GM21723 (cell line): Measurements from ENCODE around the gene PDLIM3.
"Not testable (repeated sequence)": the region's sequence is repeated elsewhere in the genome, so short reads cannot be mapped to it uniquely, and the experiment has no call there.

Source experiments
- ATAC-seq: cut with Tn5 transposase; IDR thresholded peaks from one replicate; pipeline ENCODE4 v1.9.1; 2021; ENCODE audit warnings: mild to moderate bottlenecking, moderate library complexity; ENCODE audit not compliant: unreplicated experiment

Gene PDLIM3, protein sequence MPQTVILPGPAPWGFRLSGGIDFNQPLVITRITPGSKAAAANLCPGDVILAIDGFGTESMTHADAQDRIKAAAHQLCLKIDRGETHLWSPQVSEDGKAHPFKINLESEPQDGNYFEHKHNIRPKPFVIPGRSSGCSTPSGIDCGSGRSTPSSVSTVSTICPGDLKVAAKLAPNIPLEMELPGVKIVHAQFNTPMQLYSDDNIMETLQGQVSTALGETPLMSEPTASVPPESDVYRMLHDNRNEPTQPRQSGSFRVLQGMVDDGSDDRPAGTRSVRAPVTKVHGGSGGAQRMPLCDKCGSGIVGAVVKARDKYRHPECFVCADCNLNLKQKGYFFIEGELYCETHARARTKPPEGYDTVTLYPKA

DNA sequence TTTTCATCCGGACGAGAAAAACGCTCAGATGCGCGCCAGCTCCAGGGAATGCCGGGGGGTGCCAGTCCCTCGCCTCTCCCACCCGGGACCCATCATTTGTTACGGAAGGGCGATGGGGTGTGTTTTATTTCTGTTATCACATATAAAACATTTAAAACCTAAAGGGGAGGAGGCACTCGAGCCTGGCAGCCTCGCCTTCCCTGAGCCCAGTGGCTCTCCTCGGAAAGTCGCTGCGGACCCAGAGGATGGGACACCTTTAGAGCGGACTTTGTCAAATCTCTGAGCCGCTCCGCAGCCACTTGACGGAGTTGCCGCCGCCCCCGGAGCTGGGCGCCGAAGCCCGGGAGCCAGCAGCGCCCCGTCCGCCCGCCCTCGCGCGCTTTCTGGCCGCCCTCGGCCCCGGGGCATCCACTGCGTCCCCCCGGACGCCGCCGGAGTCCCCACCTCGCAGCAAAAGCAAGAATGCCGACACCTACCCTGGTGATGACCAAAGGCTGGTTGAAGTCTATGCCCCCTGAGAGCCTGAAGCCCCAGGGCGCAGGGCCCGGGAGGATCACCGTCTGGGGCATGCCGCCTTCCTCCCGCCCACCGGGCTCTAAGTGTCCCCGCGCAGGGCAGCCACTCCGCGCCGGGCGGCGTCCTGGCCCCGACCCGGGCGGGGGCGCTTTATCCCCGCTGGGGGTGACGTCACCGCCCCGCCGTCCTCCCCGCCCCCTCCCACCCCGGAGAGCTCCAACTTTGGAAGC lies at the start of gene PDLIM3:
Gene PDLIM3 (minus strand): TSS at position 642 of the 746 bp plus-strand sequence. CDS start 73 bp downstream, at position 569.
- no peak for ATAC-seq

DNA sequence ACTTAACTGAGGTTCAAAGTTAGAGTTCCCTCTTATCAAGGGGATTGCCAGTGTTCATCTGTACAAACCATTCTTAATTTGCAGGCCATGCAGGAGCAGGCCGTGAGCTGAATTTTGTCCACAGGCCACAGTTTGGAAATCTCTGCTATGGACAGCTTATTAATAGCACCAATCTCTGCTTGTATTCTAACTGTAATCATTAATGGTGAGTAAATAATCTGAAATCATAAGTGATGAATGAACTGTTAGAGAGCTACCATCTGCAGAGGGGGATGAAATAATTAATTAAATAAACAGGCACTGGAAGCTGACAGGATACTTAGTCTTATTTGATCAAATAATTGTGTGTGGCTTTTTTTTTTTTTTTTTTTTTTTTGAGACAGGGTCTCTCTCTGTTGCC lies 48.5 kb upstream of the PDLIM3 start:
- ATAC-seq = no peak

DNA sequence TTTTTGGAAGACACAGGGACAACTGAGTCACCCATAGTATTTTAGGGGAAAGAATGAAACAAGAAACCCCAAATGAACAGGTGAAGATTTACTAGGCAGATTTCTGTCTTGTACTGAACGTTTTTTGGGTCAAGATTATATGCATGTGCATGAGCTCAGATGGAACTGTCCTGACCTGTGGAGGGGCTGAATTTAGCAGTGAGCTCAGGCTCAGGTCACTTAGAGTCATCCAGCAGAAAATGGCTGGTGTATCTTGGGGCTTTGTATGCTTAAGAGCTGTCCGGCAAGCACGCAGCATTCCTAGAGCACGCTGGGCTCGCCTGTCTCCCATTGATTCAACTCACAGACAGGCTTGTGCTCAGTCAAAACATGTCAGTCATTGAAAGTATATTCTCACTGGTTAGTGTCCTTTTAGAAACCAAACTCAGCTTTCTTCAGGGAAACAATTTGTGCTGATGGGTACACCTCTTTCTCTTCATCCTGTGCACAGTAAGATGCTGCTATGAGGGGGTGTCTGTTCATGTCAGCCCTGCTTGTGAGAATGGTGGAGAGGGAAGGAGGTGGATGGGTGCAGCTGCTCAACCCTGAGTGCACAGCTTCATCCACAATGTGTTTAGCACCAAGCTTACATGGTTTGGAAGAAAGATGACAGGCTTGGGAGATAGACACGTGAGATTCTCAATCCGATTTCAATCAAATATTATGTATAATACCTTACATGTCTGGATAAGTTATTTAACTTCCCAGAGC lies 47.5 kb upstream of the PDLIM3 start:
- no peak for ATAC-seq

DNA sequence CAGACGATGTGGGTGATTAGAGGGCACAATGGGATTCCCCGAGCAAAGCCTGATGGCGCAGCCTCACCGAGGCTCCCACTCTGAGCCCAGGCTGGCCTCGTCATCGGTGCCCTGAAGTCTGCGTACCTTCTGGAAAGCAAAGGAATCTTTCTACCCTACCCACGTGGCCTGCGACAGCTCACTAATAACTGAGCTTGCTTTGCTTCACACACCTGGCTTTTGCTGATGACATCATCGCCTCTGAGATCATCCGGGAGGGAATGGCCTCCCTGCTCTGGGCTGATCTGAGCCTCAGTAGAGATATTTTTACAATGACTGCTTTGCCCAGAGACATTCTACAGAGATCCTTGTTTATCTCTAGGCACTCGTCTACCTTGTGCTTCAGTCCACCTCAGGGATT lies 45.4 kb upstream of the PDLIM3 start:
- no peak for ATAC-seq

DNA sequence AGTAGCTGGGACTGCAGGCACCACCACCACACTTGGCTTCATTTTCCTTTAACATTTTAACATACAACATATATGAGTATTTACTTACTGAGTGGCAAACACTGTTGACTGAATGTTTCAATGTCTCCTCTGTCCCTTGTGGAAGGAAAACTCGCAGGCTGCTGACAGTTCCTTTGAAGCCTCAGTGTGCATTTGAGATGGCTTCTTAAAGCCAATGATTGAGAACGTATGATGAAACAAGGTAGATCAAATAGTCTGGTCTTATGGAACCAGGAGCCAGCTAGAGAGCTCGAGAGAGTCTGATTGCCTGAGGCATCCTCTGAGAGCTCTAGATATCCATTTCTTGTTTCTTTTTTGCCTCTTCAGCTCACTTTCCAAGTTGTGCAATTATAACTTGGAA lies 43.0 kb upstream of the PDLIM3 start:
- ATAC-seq = no peak

DNA sequence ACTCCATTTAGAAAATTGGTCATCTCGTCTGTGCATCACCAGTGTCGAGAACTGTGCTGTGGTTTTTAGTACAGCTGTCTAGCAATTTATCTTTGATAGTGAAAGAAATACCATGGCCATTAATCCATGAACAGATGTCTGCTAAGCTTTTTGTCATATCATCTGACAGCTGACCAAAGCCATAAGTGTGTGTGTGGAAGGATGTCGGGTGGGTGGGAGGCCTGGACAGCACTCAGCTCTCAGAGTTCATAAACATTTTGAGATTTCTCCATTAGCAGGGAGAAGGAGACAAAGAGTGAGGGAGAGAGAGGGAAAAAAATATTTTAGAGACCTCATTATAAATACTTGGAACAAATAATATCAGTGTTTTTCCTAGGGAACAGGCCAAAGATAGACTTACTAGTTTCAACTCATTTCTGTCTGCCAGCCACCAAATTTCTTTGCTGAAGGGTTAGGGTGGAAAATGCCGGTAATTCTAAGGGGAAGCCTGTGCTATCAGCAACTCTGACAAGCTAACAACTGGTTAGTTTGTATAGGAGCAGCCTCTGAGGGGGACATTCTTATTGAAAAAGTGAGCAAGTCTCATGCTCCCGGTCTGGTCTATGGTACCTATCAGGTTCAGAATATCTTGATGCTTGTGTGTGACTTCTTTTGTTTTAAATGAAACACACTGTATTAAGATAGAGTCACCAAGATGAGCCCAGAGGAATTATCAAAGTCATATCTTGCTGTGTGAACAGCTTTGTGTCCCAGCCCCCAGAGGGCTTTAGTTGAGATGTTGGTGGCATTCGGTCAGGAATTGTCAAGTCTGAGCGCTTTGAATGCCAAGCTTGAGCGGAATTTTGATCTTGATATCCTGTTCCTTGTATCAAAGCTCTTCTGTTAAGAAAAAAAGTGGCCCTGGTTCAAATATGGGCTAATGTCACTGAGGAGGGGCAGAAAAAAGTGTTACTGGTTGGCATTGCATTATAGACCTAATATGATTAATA lies 41.9 kb upstream of the PDLIM3 start:
- ATAC-seq = no peak

DNA sequence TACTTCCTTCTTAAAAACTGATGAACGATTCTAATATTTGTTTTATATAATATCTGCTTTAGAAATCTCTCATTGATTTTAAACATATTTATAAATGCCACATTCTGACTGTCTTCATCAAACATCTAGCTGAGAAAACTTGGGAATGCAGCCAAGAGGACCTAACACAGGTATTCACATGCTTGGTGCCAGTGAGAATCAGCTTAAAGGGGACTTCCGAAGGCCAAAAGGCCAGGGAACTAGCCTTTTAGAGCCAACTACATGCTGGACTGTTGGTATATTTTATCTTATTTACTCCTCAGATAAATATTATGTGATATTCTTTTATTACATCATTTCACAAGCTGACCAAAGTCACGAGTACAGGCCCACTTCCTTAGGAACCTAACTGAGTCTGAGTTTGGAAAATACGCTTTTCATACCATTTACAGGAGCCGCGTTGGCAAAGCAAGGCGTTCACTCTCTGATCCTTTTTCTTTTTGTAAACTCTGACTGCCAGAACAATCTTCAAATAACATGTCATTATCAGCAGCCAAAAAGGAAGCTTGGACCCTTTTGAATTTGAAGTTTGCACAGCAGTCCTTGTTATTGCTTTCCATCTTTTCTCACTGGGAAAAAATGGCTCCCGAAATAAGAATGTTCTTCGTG lies 41.1 kb upstream of the PDLIM3 start:
- no peak for ATAC-seq

DNA sequence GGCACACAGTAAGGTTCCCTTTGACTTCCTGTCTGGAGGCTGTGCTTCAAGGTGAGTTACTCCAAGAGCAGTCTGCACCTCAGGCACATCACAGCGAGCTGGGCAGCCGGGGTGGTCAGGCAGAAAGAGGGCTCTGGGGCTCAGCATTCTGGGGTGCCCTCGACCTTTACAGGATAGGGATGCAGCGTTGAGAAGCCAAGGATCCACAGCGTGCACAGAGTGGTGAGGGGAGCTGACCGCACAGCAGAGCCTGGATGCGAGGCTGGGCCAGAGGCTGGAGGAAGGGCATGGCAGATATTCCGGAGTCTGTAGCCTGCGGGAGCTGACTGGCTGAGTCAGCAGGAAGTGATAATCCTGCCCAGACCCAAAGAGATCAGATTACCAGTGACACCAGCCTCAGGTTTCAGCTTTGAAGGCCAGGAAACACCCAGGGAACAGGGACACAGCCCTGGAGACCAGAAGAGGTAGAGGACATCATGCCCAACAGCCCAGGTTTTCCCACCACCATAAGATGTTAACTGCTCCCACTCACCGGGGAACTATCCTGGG lies 38.4 kb upstream of the PDLIM3 start:
- ATAC-seq = no peak

DNA sequence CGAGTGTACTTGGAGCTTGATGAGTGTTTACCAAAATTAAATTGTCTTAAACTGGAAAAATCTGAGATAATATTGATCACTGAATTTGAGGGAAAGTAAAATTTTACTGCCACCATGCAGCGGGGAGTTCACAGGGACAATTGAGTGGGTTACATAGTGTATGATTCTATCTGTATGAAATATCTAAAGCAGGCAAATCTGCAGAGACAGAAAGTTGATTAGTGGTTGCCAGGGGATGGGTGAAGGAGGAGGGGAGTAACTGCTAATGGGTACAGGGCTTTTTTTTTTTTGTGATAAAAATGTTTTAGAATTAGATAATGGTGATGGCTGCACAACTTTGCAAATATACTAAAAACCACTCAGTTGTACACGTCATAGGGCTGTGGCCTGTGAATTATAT lies 35.4 kb upstream of the PDLIM3 start:
- ATAC-seq = no peak

DNA sequence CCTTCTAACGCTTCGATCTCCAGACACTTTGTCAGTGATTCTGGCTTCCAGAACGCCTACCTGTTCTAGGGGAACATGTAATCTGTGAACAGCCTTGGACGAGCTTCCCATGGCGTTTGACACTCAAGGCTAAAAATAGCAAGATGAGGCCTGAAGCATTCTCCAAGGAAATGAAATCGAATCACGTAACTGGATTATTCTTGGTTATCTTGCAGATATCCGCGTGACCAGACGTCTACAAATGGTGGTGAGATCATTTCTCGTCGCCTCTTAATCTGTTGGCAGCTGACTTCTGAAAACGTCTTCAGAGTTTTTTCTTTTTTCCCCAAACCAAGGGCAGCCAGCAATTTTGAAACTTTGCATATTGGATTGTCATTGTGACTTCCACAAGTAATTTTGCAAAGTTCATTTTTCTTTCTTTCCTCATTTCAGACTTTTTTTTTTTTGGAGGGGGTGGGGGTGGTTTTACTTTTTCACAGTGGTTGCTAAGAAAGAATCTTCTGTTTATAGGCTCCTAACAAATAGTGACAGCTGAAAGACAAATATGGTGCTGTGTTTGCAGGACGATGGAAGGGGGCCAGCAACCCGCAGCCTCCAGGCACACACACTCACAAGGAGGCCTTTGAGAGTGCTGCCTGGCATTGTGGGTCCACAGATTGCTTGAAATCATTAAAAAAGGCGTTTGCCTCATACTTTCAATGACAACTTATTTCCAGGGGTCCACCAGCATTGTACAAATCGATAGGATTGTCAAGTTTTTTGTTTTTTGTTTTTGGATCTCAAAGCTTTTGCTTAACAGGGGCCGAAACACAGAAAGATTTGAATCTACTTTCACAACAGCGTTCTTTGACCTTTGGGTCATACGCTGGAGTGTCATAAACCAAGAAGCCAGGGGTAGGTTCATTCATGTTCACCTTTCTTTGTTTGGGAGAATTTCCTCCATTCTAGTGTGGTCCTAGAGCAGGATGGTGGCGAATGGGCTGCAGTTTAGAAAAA lies 32.4 kb upstream of the PDLIM3 start:
- ATAC-seq = no peak

DNA sequence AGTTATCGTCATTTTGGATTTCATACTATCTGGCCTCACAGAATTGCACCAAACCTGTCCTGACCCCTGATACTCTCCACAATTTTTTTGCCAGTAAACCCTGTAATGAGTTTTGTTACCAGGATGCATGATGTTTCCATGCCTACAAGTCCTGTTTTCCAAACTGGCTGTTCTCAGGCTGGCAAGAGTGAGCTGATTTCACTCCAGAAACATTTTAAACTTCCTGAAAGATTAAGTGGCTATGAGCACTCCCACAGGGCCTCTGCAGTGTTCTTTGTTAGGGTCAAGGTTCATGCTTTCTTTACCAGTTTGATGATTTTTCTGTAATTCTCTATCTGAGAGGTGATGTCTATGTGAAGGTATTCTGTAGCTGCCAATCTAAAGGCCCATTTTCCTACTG lies 31.7 kb upstream of the PDLIM3 start:
- ATAC-seq = no peak

DNA sequence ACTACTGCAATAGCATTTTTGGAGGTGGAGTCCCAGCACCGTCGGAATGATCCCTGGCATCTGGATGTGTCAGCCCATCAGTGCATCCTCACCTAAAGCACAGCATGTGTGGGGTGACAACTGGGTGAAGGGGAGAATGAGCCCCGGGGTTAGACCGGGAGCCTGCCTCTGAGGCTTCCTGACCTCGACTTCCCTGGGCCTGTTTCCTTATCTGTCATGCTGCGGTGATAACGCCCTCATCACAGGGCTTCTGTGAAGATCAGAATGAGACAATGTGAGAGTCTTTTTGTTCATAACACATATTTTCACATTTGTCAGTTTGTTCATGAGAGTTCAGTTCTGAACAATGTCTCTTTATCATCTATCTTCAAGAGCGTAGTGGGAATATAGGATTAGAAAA lies 31.1 kb upstream of the PDLIM3 start:
- no peak for ATAC-seq

DNA sequence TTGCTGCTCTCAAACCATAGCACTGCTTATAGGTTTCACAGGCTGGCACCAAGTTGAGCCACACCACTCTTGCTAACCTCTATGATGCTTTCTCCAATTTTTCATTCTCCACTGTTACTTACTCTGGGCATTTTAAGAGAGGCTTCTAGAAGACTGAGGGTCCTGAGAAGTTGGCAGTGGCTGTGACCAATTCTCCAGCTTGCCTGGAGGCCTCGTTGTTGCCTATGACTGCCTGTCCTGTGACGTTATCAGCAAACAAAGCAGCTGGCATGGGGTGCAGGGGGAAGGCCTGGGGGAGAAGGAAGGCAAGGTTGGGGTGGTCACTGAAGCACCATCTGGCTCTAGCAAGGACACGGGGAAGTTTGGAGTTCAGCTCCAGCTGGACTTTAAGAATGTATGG lies 30.4 kb upstream of the PDLIM3 start:
- ATAC-seq = no peak

DNA sequence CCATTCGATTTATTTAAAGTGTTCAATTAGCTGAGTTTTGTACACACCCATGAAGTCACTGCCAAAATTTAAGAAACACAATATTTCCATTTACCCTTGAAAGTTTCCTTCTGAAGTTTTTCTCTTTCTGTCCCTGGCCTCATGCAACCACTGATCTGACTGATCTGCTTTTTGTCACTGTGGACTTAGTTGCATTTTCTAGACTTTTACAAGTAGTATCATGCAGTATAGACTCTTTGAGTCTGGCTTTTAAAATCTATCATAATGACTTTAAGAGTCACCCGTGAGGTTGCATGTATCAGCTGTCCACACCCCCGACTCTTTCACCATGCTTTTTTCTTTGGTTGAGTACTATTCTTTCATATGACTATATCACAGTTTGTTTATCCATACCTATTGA lies 29.0 kb upstream of the PDLIM3 start:
- ATAC-seq = no peak

DNA sequence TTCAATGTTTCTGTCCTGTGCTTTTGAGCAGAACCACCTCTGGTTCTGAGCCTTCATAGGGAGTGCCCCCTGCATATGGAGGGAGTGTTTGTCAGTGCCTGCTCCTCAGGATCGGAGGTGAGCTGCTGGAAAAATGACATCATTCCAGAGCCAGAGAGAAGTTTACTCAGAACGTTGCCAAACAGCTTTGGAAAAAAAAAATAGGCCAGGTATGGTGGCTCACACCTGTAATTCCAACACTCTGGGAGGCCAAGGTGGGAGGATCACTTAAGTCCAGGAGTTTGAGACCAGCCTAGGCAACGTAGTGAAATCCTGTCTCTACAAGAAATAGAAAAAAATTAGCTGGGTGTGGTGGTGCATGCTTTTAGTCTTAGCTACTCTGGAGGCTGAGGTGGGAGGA lies 27.2 kb upstream of the PDLIM3 start:
- ATAC-seq = no peak

DNA sequence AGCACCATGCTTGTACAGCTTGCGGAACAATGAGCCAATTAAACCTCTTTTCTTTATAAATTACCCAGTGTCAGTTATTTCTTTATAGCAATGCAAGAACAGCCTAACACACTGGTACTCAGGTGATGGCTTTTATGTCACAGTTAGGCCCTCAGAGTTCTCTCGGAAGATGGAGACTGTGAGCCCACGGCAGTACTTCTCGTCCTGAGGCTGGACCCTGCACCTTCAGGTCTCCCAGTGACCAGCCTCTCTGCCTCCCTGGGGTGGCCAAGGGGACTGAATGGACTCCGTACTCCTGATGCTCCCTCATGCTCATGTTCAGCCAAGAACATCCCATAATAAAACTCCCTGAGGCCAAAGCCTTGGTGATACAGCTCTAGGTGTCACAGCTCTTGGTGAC lies 25.0 kb upstream of the PDLIM3 start:
- ATAC-seq = no peak

DNA sequence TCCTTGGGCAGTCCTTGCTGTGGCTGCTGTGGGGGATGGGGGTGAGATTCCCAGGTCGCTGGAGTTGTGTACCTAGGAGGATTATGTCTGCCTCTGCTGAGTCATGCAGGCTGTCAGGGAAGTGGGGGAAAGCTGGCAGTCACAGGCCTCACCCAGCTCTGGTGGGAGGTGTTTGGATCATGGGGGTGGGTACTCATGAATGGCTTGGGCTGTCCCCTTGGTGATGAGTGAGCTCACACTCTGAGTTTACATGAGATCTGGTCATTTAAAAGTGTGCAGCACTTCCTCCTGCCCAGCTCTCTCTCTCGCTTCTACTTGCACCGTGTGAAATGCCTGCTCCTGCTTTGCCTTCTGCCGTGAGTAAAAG lies 24.6 kb upstream of the PDLIM3 start:
- no peak for ATAC-seq

DNA sequence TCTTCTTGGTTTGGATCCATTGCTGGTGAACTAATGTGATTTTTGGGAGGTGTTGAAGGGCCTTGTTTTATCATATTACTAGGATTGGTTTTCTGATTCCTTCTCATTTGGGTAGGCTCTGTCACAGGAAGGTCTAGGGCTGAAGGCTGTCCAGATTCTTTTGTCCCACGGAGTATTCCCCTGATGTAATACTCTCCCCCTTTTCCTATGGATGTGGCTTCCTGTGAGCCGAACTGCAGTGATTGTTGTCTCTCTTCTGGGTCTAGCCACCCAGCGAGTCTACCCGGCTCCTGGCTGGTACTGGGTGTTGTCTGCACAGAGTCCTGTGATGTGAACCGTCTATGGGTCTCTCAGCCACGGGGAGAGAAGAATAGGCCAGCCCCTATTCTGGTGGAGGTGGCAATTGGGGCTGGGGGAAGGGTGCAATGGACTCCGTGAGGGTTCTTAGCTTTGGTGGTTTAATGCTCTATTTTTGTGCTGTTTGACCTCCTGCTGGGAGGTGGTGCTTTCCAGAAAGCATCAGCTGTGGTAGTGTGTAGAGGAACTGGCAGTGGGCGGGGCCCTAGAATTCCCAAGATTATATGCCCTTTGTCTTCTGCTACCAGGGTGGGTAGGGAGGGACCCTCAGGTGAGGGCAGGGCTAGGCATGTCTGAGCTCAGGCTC lies 24.1 kb upstream of the PDLIM3 start:
- ATAC-seq = not testable (repeated sequence)
